SKM-1 treated with dmso at 0.1 percent for 144 hours (cell line): ENCODE measurements around the gene RRBP1.
"Not testable (repeated sequence)": the region's sequence is repeated elsewhere in the genome, so short reads cannot be mapped to it uniquely, and the experiment has no call there.

Source experiments
- DNase-seq: peaks from one replicate; lab custom pipeline; 2025; ENCODE audit not compliant: unreplicated experiment; lab: John Stamatoyannopoulos, UW

Gene RRBP1

GRCh38 chr20:17708675-17709360 lies 26.8 kb upstream of the RRBP1 start:
- no peak for DNase-seq

DNA sequence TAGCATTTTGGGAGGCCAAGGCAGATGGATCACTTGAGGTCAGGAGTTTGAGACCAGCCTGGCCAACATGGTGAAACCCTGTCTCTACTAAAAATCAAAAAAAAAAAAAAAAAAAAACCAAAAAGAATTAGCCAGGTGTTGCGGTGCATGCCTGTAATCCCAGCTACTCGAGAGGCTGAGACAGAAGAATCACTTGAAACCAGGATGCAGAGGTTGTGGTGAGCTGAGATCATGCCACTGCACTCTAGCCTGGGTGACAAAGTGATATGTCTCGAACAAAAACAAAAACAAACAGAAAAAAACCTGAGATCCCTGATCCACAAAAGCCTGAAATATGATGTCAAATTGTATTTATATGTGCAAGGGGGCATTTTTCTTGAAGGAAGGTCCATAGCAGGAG lies 25.9 kb upstream of the RRBP1 start:
- DNase-seq: not testable (repeated sequence)

DNA sequence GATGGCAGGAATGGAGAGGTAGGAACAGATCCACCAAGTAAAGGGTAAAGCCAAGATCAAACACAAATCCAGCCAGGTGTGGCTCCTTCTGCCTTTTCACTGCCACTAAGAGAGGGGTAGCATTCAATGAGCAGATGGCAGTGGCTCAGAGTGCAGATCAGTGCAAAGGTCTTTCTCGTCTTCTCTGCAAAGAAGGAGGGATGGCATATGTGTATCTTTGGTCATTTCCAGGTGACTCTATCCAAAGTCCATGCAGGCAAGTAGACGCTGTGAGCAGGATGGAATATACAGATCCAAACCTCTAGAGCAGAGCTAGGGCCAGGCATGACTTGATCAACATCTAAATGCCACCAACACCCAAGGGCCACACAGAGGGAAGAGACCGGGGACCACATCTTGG lies 24.6 kb upstream of the RRBP1 start:
- DNase-seq: no peak

- no peak for DNase-seq
These were observed 23.9 kb upstream of the RRBP1 start for GRCh38 chr20:17705916-17706315.

GRCh38 chr20:17704589-17705317 lies 22.7 kb upstream of the RRBP1 start:
- no peak for DNase-seq

GRCh38 chr20:17701826-17702225 lies 19.8 kb upstream of the RRBP1 start:
- no peak for DNase-seq

- no peak for DNase-seq
These were observed 18.6 kb upstream of the RRBP1 start for GRCh38 chr20:17700637-17701036.

- DNase-seq: no peak
These were observed 17.9 kb upstream of the RRBP1 start, which contains the start of gene BANF2 for GRCh38 chr20:17699931-17700351. BANF2 (plus strand) TSS chr20:17699966; CDS start chr20:17725026, 25,060 bp downstream.

- no peak for DNase-seq
These were observed 16.3 kb upstream of the RRBP1 start for GRCh38 chr20:17698384-17698783.

GRCh38 chr20:17697171-17697570 lies 15.1 kb upstream of the RRBP1 start:
- no peak for DNase-seq

DNA sequence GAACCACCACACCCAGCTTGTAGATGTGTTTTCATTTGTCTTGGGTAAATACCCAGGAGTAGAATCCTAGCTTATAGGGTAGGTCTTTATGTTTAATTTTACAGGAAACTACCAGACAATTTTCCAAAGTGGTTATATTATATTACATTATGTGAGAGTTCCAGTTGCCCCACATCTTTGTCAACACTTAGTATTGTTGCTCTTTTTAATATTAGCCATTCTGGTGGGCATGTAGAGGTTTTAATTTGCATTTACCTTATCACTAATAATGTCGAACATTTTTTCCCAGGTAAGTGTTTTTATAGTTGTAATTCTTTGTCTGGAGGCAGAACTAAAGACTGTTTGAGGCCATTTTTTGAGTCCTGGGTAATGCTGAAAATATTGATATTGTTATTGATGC lies 14.2 kb upstream of the RRBP1 start:
- no peak for DNase-seq

- no peak for DNase-seq
These were observed 12.7 kb upstream of the RRBP1 start for GRCh38 chr20:17694767-17695166.

GRCh38 chr20:17693444-17694001 lies 11.5 kb upstream of the RRBP1 start:
- no peak for DNase-seq

DNA sequence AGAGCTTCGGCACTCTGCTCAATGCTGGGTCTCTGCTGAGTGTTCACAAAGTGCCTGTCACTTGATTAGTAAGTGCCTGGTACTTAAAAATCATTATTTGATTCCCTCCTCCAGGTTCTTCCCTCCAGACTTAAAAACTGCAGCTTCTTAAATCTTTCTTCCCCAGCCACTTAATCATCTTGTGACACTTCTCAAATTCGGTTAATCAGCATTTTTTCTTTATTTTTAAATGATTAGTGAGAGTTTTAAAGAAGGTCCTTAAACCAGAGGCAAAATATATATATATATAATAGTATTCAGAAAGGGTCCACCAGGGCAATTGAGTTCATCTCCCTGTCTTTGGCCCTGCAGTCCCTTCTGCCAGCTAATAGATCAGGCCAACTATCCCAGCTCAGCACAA lies 9.7 kb upstream of the RRBP1 start:
- DNase-seq: no peak

DNA sequence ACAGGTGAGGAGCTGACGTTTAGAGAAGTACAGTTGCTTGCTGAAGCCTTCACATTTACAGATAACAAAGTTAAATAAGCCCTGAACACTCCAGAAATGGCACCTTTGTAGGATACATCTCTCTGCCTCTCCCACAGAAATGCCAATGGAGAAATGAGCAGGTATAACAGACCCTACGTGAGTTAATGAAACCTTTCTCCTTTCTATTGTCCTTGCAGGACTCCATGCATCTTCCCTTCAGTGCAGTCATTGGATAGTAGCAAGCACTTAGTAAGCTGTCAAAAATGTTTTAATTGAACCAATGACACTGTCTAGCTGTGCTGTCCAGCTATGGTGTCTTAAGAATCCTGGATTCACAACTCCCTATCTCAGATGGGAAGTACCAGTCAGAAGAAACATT lies 8.1 kb upstream of the RRBP1 start:
- DNase-seq: no peak

DNA sequence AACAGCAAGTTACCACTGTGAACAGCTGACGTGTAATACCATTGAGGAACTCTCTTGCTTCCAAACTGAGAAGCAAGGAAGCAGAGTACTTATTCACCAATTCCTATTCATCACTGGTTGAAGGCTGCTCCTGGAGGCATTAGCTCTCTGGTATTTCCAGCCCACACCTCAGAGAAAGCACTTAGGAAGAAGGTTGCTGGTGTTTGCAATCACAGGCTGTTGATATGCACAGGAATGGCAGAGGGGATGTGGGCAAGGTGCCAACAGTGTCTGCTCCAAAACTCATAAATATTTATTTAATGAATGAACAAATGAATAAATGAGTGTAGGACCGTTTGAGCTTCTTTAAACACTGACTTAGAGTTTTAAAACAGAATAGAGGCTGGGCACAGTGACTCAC lies 6.9 kb upstream of the RRBP1 start:
- DNase-seq: no peak

- no peak for DNase-seq
These were observed 5.8 kb upstream of the RRBP1 start for GRCh38 chr20:17687800-17688199.

DNA sequence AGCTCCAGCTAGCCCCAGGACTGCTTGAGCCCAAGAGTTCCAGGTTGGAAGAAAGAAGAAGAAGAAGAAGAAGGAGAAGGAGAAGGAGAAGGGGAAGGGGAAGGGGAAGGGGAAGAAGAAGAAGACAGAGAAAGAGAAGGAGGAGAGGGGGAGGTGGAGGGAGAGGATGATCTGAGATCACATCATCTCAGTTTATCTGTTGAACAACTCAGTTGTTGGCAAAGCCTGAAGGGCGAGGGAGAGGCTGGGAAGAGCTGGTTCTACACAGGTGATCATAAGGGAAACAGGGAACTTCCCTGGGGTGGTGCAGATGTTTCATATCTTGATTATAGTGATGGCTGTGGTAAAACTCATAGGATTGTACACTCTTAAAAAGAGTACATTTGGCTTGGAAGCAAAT lies 3.1 kb upstream of the RRBP1 start:
- DNase-seq: no peak

GRCh38 chr20:17684077-17684888 lies 2.2 kb upstream of the RRBP1 start:
- no peak for DNase-seq

GRCh38 chr20:17683218-17684076 lies 1.4 kb upstream of the RRBP1 start:
- no peak for DNase-seq

- DNase-seq: no peak
These were observed 802 bp upstream of the RRBP1 start for GRCh38 chr20:17682889-17683198.
